GM08714 (cell line): ENCODE results near the gene ABL1.

Experiments
- H3K4me3 ChIP-seq: fragments of 200-500 bp; sonication (Bioruptor generic); 2 replicates; pipeline ENCODE4 v1.5.1; 2014; ENCODE audit warnings: mild to moderate bottlenecking, low read length, inconsistent platforms
- ZNF274 ChIP-seq: IDR thresholded peaks from 2 replicates; pipeline ENCODE4 v1.6.1; 2012; ENCODE audit warnings: mild to moderate bottlenecking, low read depth, low read length

The ABL1 gene

GRCh38 chr9:130911254-130912049 is 76.4 kb downstream of the ABL1 start:
- H3K4me3 ChIP-seq, result no peak overlapping the region
- no peak for TF ChIP-seq ZNF274

GRCh38 chr9:130912932-130913598 is 78.0 kb downstream of the ABL1 start:
- no peak for TF ChIP-seq ZNF274
- no peak overlapping the region for H3K4me3 ChIP-seq

- TF ChIP-seq ZNF274, result no peak
- H3K4me3 ChIP-seq, result no peak overlapping the region
Measured at GRCh38 chr9:130913599-130914416, 78.8 kb downstream of the ABL1 start.

- TF ChIP-seq ZNF274, result no peak
- H3K4me3 ChIP-seq, result no peak overlapping the region
Measured at GRCh38 chr9:130914417-130915095, 79.5 kb downstream of the ABL1 start.

- no peak overlapping the region for H3K4me3 ChIP-seq
- TF ChIP-seq ZNF274, result no peak
Measured at GRCh38 chr9:130915096-130915447, 80.0 kb downstream of the ABL1 start.

GRCh38 chr9:130917168-130917960 is 82.3 kb downstream of the ABL1 start:
- H3K4me3 ChIP-seq, result no peak overlapping the region
- TF ChIP-seq ZNF274, result no peak

- no peak for TF ChIP-seq ZNF274
- H3K4me3 ChIP-seq, result no peak overlapping the region
Measured at GRCh38 chr9:130918101-130918825, 83.2 kb downstream of the ABL1 start.

GRCh38 chr9:130918826-130919558 is 83.9 kb downstream of the ABL1 start:
- no peak for TF ChIP-seq ZNF274
- no peak overlapping the region for H3K4me3 ChIP-seq

GRCh38 chr9:130919559-130920145 is 84.6 kb downstream of the ABL1 start:
- H3K4me3 ChIP-seq, result no peak overlapping the region
- TF ChIP-seq ZNF274, result no peak

GRCh38 chr9:130920233-130920632 is 85.2 kb downstream of the ABL1 start:
- no peak for TF ChIP-seq ZNF274
- H3K4me3 ChIP-seq, result no peak overlapping the region

- TF ChIP-seq ZNF274, result no peak
- H3K4me3 ChIP-seq, result no peak overlapping the region
Measured at GRCh38 chr9:130920762-130921299, 85.8 kb downstream of the ABL1 start.
